ENCODE results near the gene ZNF580.

ZNF580 gene

GRCh38 chr19:55622242-55622969, 18.4 kb upstream of the ZNF580 start:
- no peak for DNase-seq (ENCODE audit: low read depth, low spot score)
- H3K27ac ChIP-seq, result no peak overlapping the region

DNA sequence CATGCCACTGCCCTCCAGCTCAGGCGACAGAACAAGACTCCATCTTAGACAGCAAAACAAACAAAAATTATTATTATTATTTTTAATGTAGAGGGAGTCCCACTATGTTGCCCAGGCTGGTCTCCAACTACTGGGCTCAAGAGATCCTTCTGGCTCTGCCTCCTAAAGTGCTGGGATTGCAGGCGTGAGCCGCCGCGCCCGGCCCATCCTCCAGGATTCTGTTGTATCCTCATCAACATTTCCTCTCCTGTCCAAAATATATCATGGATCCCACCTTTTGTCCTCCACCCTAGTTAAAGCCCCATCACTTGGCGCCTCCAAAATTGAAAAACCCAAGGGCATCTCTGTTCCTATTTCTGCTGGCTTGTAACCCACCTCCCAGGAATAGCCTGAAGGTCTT, 17.7 kb upstream of the ZNF580 start:
- DNase-seq (ENCODE audit: low read depth, low spot score), result no peak
- no peak overlapping the region for H3K27ac ChIP-seq

- no peak for DNase-seq (ENCODE audit: low read depth, low spot score)
- no peak overlapping the region for H3K27ac ChIP-seq
Measured at GRCh38 chr19:55623561-55623960, 17.2 kb upstream of the ZNF580 start.

DNA sequence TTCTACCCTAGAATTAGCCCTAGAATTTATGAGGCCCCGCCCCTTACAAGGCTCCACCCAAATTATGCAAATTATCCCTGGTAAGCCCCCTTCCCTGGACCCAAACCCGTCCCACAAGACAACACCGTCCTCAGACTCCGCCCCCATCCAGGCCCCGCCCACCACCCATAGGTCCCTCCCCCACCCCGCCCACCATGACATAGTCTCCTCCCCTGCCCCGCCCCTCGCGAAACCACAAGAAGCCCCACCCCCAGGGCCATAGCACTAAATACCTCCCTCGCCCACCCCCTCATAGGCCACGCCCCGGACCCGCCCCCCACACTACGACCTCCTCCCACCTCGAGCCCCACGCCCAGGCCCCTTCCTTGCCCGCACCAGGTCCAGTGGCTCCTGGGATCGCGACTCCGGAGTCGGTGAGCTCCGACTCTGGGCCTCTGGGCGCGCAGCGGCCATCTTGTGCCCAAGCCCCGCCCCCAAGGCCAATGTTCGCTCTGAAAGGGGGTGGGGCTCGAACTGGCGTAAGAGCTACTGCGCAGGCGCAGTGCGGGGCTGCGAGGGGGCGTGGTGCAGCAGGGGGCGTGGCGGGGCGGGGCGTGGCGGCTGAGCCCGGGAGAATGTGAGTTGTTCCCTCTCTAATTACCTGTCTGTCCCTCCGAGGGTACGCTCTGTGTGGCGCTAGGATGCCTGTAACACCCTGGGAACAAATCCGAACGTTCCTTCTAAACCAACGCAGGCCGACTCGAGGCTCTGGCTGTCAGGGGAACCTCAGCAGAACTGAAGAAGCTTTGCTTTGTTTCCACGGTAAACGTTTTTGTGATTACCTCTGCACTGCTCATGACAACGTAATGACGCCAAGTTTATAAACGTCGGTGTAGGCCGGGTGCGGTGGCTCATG, 16.4 kb upstream of the ZNF580 start, which contains the start of gene ZNF784:
ZNF784 (minus strand) TSS at position 458 of the 895 bp plus-strand sequence; CDS start at position 453, 5 bp downstream.
- peak within 1 kb of the TSS; percentile 81 for H3K27ac ChIP-seq
- peak; percentile 41 for DNase-seq (ENCODE audit: low read depth, low spot score)

- peak overlapping the region; percentile 81 for H3K27ac ChIP-seq
- DNase-seq (ENCODE audit: low read depth, low spot score), result no peak
Measured at GRCh38 chr19:55625004-55625326, 15.8 kb upstream of the ZNF580 start.

- no peak overlapping the region for H3K27ac ChIP-seq
- no peak for DNase-seq (ENCODE audit: low read depth, low spot score)
Measured at GRCh38 chr19:55626350-55626749, 14.5 kb upstream of the ZNF580 start.

DNA sequence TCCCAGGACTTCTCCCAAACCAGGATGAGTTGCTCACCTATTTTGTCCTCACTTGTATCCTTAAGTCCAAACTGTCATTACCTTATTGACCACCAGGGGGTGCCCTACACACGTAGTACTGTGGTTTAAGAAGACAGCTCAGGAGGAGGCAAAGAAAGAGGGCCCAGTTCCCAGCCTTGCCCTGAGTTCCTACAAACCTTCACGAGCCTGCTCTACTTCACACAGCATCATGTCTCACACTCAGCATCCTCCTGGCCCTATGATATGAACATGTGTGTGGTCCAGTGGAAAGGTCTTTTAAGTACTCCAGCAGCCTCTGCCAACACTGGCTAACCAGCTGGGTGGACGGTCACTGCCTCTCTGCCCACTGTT, 8.4 kb upstream of the ZNF580 start:
- DNase-seq (ENCODE audit: low read depth, low spot score), result peak; percentile 84
- no peak overlapping the region for H3K27ac ChIP-seq

DNA sequence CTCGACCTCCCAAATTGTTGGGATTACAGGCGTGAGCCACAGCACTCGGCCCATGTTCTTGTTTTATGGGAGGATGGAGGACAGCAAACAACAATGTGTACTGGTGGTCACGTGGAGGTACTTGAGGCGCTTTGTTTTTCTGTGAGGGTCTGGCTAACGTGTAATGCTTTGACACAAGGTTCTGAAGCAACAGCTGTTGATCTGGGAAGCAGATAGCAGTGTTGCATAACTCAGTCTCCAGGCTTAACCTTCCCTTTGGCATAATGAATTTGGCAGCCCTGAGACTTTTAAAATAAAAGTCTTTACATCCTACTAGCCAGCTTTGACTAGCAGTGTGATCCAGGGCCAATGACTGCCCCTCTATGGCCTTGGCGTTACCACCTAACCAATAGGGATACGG, 6.9 kb upstream of the ZNF580 start:
- H3K27ac ChIP-seq, result no peak overlapping the region
- no peak for DNase-seq (ENCODE audit: low read depth, low spot score)

DNA sequence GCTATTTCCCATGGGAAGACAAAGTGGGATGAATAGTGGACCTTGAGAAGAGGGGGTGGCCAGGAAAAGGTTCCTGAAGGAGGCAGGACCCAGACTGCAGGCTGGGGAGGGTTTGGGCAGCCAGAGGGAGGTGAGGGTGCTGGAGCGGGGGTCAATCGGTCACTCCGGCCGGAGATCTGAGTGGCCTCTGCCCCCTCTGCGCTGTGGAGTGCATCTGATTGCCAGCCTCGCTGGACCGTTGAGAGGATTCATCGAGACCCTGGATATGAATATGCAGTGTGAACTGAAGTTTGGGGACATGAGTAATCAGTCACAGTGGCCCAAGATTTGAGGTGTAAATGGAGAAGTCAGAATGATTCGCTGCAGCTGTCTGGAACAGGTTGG, 5.5 kb upstream of the ZNF580 start:
- H3K27ac ChIP-seq, result peak overlapping the region; percentile 72
- no peak for DNase-seq (ENCODE audit: low read depth, low spot score)

DNA sequence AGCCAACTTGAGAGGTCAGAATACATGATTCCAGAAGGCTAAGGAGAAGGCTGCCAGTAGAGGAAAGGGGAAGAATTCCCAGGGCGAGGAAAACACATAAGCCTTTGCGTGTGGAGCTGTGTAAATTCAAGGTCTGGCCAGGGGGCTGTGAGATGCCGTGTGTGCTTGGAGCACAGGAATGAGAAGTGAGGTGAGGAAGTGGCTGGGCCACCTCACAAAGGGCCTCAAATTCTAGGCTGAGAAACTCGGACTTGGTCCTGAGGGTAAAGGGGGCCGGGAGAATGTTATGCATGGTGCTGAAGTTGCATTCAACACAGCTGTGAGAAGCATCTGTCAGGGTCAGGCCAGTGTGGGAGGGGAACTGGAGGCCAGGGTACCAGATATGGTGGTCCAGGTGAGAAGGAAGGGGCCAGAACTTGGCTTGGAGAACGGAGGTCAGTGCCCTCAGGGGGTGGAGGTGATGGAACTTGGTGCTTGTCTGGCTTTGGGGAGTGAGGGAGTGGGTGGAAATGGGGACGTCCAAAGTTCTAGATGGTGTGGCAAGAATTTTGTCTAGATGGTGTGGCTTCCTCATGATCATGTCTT, 4.9 kb upstream of the ZNF580 start:
- no peak for DNase-seq (ENCODE audit: low read depth, low spot score)
- H3K27ac ChIP-seq, result peak overlapping the region; percentile 72

- DNase-seq (ENCODE audit: low read depth, low spot score), result no peak
- H3K27ac ChIP-seq, result no peak overlapping the region
Measured at GRCh38 chr19:55636723-55637122, 4.1 kb upstream of the ZNF580 start.

GRCh38 chr19:55637534-55637933, 3.3 kb upstream of the ZNF580 start:
- H3K27ac ChIP-seq, result no peak overlapping the region
- no peak for DNase-seq (ENCODE audit: low read depth, low spot score)

- DNase-seq (ENCODE audit: low read depth, low spot score), result no peak
- no peak overlapping the region for H3K27ac ChIP-seq
Measured at GRCh38 chr19:55638864-55639359, 1.9 kb upstream of the ZNF580 start.

- DNase-seq (ENCODE audit: low read depth, low spot score), result no peak
- H3K27ac ChIP-seq, result peak overlapping the region; percentile 86
Measured at GRCh38 chr19:55640043-55640576, 692 bp upstream of the ZNF580 start.

GRCh38 chr19:55641426-55642152, 787 bp downstream of the ZNF580 start:
- no peak for DNase-seq (ENCODE audit: low read depth, low spot score)

DNA sequence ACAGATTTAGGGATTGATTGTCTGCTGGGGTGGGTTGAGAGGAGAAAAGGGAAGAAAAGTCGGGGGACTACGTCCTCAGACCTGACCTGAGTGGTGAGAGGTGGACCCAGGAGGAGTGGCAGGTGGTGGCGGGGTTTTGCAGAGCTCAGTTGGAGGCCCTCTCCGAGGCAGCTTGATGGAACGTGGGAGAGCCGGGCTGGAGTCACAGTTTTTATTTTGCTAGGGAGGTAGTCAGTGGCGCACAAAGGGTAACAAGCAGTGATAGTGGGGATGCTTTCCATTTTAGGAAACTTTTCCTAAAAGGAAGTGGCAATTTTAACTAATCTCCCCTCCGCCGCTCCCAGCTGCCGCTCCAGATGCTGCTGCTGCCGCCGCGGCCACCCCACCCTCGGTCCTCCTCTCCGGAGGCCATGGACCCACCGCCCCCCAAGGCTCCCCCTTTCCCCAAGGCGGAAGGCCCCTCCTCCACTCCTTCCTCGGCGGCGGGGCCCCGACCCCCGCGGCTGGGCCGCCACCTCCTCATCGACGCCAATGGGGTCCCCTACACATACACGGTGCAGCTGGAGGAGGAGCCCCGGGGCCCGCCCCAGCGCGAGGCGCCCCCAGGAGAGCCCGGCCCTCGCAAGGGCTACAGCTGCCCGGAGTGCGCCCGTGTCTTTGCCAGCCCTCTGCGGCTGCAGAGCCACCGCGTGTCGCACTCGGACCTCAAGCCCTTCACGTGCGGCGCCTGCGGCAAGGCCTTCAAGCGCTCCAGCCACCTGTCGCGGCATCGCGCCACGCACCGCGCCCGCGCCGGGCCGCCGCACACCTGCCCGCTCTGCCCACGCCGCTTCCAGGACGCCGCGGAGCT, 1.6 kb downstream of the ZNF580 start:
- peak overlapping the region; percentile 86 for H3K27ac ChIP-seq
- no peak for DNase-seq (ENCODE audit: low read depth, low spot score)

More at GRCh38 chr19:55641426-55642152, 787 bp downstream of the ZNF580 start:
- peak overlapping the region; percentile 86 for H3K27ac ChIP-seq

DNA sequence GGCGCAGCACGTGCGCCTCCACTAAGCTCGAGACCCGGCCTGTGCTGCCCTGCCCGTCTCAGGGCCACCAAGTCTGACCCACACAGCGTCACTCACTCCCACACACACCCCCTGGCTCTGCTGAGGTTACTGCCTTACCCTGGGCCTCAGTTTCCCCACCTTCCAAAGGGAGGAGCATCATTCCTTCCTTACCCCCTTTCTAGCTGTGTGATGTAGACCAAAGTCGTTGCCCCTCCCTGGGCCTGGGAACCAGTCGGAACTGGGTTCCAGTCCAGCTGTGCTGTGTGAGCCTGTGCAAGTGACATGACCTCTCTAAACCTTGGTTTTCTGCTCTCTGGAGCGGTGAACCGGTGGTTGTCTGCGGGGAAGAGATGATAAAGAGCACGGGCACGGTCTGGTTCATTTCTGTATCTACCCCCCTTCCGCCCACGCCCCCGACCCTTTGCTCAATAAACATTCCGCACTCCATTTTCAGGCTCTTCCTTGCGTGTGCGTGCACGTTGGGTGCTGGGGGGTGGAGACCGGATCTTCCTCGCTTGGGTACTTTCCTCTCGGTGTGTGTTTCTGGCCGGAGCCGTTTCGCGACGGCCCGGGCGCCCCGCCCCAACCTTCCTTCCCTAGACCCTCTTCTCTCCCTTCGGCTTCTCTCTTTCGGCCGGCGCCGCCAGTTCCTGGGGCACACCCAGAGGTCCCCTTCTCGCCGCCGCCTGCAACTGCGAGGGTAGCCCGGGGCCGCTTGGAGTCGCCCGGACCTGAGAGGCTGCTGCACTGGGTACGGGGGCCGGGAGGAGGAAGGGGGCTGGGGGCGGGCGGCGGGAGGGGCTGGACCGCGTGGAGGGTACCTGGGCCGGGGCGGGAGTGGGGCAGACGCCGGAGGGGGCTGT, 2.4 kb downstream of the ZNF580 start, which contains the start of gene ZNF581:
ZNF581 (plus strand) TSS at position 647 of the 884 bp plus-strand sequence. CDS start 923 bp downstream, outside the sequence.
- DNase-seq (ENCODE audit: low read depth, low spot score), result no peak
- peak within 1 kb of the TSS; percentile 86 for H3K27ac ChIP-seq

- peak overlapping the region; percentile 86 for H3K27ac ChIP-seq
- no peak for DNase-seq (ENCODE audit: low read depth, low spot score)
Measured at GRCh38 chr19:55643887-55644176, 3.0 kb downstream of the ZNF580 start.

Data from epithelial cell of prostate (primary cell).